Endothelial cell (in vitro differentiated cells): ENCODE results near the gene SLBP. TPM values are rescaled to one million over a fixed set of nuclear protein-coding genes. Genes with fewer than 3 reads are reported as not detected.
A peak's percentile ranks its signal among the peaks of the same experiment; 100 is the strongest.

Experiments
- DNase-seq: peaks from one replicate; pipeline ENCODE4 v3.0.0; 2021; ENCODE audit warnings: low spot score
- H3K27ac Mint-ChIP-seq: one replicate; pipeline ENCODE4 v1.8.0; 2021; ENCODE audit warnings: mixed read lengths, inconsistent platforms; ENCODE audit not compliant: unreplicated experiment
- H3K27me3 Mint-ChIP-seq: one replicate; pipeline ENCODE4 v1.8.0; 2021; ENCODE audit warnings: mild to moderate bottlenecking, moderate library complexity, mixed read lengths, inconsistent platforms; ENCODE audit not compliant: unreplicated experiment
- H3K36me3 Mint-ChIP-seq: one replicate; pipeline ENCODE4 v1.8.0; 2021; ENCODE audit warnings: mild to moderate bottlenecking, low read depth, mixed read lengths, inconsistent platforms; ENCODE audit not compliant: unreplicated experiment
- H3K4me1 Mint-ChIP-seq: one replicate; pipeline ENCODE4 v1.8.0; 2021; ENCODE audit warnings: mild to moderate bottlenecking, mixed read lengths, inconsistent platforms; ENCODE audit not compliant: unreplicated experiment
- H3K4me3 Mint-ChIP-seq: one replicate; pipeline ENCODE4 v1.8.0; 2021; ENCODE audit warnings: mild to moderate bottlenecking, mixed read lengths, inconsistent platforms; ENCODE audit not compliant: unreplicated experiment
- H3K9me3 Mint-ChIP-seq: one replicate; pipeline ENCODE4 v1.8.0; 2021; ENCODE audit warnings: mixed read lengths, inconsistent platforms; ENCODE audit not compliant: unreplicated experiment
- CTCF ChIP-seq: fragments of 200-600 bp; sonication (generic); IDR thresholded peaks from one replicate; pipeline ENCODE4 v1.5.0; 2021; ENCODE audit warnings: antibody characterized with exemption; ENCODE audit not compliant: unreplicated experiment
- total RNA-seq: library from RNA; stranded (reverse); fragmentation: NEBNext Ultra II Directional; extraction: Animal tissue kit (Norgen Biotek cat#: 25700); gene quantifications from one replicate; pipeline ENCODE4 v1.2.1, GENCODE V29; 2021; ENCODE audit not compliant: unreplicated experiment

Gene SLBP
- total RNA-seq, 1 donor from 2014 or later: 33.2 TPM

- Mint-ChIP-seq H3K9me3 (peaks cover 7% of the 10 kb centered on the region), H3K4me1 (no peaks in the 10 kb centered on the region), H3K27ac (no peak overlapping the region), H3K36me3 (peaks cover 40% of the 10 kb centered on the region), H3K27me3 (peaks cover 6% of the 10 kb centered on the region), H3K4me3 (peak overlapping the region; percentile 37)
- no peak for TF ChIP-seq CTCF
- DNase-seq: no peak
Observed at GRCh38 chr4:1737666-1738065, 25.5 kb upstream of the SLBP start.

- Mint-ChIP-seq H3K9me3 (peaks cover 7% of the 10 kb centered on the region), H3K36me3 (peaks cover 40% of the 10 kb centered on the region), H3K27ac (no peak overlapping the region), H3K4me1 (no peaks in the 10 kb centered on the region), H3K4me3 (no peak overlapping the region), H3K27me3 (peaks cover 6% of the 10 kb centered on the region)
- DNase-seq: no peak
- TF ChIP-seq CTCF: no peak
Observed at GRCh38 chr4:1736812-1737211, 24.7 kb upstream of the SLBP start.

DNA sequence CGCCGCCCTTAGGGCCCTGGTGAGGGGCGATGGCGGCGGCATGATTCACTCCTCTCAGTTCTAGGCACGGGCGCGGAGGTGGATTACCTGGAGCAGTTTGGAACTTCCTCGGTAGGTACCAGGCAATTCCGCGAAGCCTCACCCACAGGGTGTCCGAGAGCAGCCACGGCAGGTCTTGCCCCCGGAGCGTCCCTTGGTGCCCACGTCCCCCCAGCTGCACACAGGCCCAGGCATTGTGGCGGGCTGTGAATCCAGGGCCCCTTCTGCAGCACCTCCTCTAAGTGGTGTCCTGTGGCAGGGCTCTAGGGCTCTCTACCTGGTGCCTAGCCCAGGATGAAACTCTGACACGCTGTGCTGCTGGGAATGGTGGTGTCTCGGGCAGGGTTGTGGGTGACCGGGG lies 23.1 kb upstream of the SLBP start:
- no peaks in the 10 kb centered on the region for H3K4me1 Mint-ChIP-seq
- peaks cover 7% of the 10 kb centered on the region for H3K9me3 Mint-ChIP-seq
- no peak for DNase-seq
- no peak for TF ChIP-seq CTCF
- peaks cover 31% of the 10 kb centered on the region for H3K36me3 Mint-ChIP-seq
- peaks cover 6% of the 10 kb centered on the region for H3K27me3 Mint-ChIP-seq
- no peak overlapping the region for H3K27ac Mint-ChIP-seq
- H3K4me3 Mint-ChIP-seq: no peak overlapping the region

DNA sequence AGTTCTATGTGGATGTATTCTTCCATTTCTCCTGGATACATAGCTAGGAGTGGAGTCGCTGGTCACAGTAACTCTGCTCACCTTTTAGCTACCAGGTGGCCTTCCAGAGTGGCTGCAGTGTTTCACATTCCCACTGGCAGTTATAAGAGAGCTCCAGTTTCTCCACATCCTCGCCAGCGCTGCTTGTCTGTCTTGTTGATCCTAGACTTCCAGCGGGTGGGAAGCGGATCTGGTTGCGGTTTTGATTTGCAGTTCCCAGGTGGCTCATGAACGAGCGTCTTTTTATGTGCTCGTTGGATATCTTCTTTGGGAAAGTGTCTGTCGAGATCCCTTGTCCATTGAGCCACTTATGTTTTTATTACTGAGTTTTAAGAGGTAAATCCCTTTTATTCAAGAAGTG lies 20.8 kb upstream of the SLBP start:
- no peak for TF ChIP-seq CTCF
- H3K4me1 Mint-ChIP-seq: peaks cover 13% of the 10 kb centered on the region
- H3K36me3 Mint-ChIP-seq: peaks cover 19% of the 10 kb centered on the region
- no peak for DNase-seq
- no peak overlapping the region for H3K27ac Mint-ChIP-seq
- peak overlapping the region; percentile 47 for H3K4me3 Mint-ChIP-seq
- peaks cover 2% of the 10 kb centered on the region for H3K27me3 Mint-ChIP-seq
- no peaks in the 10 kb centered on the region for H3K9me3 Mint-ChIP-seq

DNA sequence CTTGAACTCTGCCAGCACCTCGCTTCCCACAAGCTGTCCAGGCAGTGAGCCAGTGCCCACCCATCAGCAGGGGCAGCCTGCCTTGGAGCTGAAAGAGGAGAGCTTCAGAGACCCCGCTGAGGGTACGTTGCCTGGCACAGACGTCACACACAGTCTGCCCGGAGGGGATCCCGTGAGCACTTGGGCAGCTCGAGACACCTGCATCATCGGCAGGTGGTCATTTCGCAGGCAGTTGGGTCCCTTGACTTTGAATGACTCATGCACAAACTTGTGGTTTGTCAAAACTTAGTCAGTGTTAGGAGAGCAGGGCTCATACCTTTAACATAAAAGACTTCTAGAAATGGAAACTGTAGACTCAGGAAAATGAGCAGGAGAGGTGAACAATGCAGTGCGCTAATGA lies 19.1 kb upstream of the SLBP start:
- DNase-seq: no peak
- peaks cover 5% of the 10 kb centered on the region for H3K36me3 Mint-ChIP-seq
- TF ChIP-seq CTCF: no peak
- H3K4me3 Mint-ChIP-seq: no peak overlapping the region
- H3K4me1 Mint-ChIP-seq: peaks cover 30% of the 10 kb centered on the region
- H3K27me3 Mint-ChIP-seq: peaks cover 5% of the 10 kb centered on the region
- H3K9me3 Mint-ChIP-seq: no peaks in the 10 kb centered on the region
- no peak overlapping the region for H3K27ac Mint-ChIP-seq
